GM12801 (cell line): ENCODE measurements around the gene GRK5.

Source experiments
- CTCF ChIP-seq: IDR thresholded peaks from one replicate; pipeline ENCODE4 v1.5.1; 2011; ENCODE audit warnings: control low read depth; ENCODE audit not compliant: insufficient read length; ENCODE audit errors: extremely low read depth

GRK5 gene

GRCh38 chr10:119347181-119347974 lies 140.0 kb downstream of the GRK5 start:
- no peak for TF ChIP-seq CTCF

- TF ChIP-seq CTCF, result no peak
Measured at GRCh38 chr10:119348106-119348505, 140.7 kb downstream of the GRK5 start.

GRCh38 chr10:119348516-119349240 lies 141.3 kb downstream of the GRK5 start:
- no peak for TF ChIP-seq CTCF

GRCh38 chr10:119349341-119349740 lies 142.0 kb downstream of the GRK5 start:
- TF ChIP-seq CTCF, result no peak

- no peak for TF ChIP-seq CTCF
Measured at GRCh38 chr10:119349937-119350501, 142.6 kb downstream of the GRK5 start.

- TF ChIP-seq CTCF, result no peak
Measured at GRCh38 chr10:119350502-119351097, 143.2 kb downstream of the GRK5 start.

- no peak for TF ChIP-seq CTCF
Measured at GRCh38 chr10:119351189-119351588, 143.8 kb downstream of the GRK5 start.
